ENCODE measurements around the gene MICAL2. TPM values are rescaled to one million over a fixed set of nuclear protein-coding genes. Genes with fewer than 3 reads are reported as not detected.
A peak's percentile ranks its signal among the peaks of the same experiment; 100 is the strongest.

MICAL2 gene
- total and polyA plus RNA-seq, 2 donors (not counting 3 experiments of a cell fraction or from before 2014, with no cell fraction given) = 67.6 to 200 TPM

DNA sequence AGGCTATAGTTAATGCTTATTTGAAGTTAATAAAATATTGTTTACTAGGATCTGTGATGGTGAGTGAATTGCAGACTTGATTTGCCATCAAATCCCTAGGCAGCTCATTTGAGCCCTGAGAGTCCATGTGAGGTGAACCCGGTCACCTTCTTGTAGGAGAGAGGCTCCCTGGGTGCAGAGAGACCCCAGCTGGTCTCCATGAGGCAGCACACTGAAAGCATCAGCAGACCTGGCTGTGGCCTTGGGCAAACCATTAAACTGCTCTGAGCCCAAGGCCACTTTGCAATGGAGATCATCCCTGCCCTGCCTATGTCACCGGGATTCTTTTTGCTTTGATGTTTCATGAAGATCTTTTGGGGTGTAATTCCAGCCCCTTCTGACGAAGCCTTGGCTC is 125.2 kb downstream of the MICAL2 start:
- Histone ChIP-seq H3K27ac (ENCODE audit: insufficient read depth, low read depth, low read length) (peak overlapping the region; percentile 36), H4K20me1 (replicated peaks; ENCODE audit: control insufficient read depth, extremely low read depth, insufficient read depth, low read length) (no peaks in the 10 kb centered on the region), H3K9me1 (replicated peaks; ENCODE audit: control insufficient read depth, extremely low read depth, insufficient read depth, low read length) (no peaks in the 10 kb centered on the region), H3K36me3 (ENCODE audit: control insufficient read depth in 2 of 2, extremely low read depth in 1 of 2, insufficient read depth in 2 of 2, low read length in 2 of 2) (peaks cover 10 to 14% of the 10 kb centered on the region in 2 experiments), H3K4me3 (replicated peaks in 1 of 3; ENCODE audit: insufficient read depth in 1 of 3, low read depth in 1 of 3, low read length in 3 of 3) (no peak overlapping the region), H3K4me1 (ENCODE audit: control insufficient read depth, extremely low read depth, insufficient read depth, low read length) (peaks cover 47% of the 10 kb centered on the region), H3K79me2 (ENCODE audit: control insufficient read depth, insufficient read depth, low read length) (no peaks in the 10 kb centered on the region), H3K27me3 (ENCODE audit: control insufficient read depth in 2 of 2, insufficient read depth in 2 of 2, low read length in 2 of 2) (no peaks in the 10 kb centered on the region), H3K4me2 (ENCODE audit: insufficient read depth, low read length) (no peak overlapping the region), H3K9ac (replicated peaks; ENCODE audit: extremely low read depth, insufficient read depth, low read length) (no peak overlapping the region), H2AFZ (ENCODE audit: low read depth, low read length) (no peak overlapping the region), H3K9me3 (replicated peaks; ENCODE audit: control insufficient read depth, insufficient read depth, low read length) (no peaks in the 10 kb centered on the region)
- POLR2A ChIA-PET = no interaction called here
- BruUV-seq (replicated peaks) = no TSS peak
- CTCF ChIA-PET = interaction anchor here (0.6 to 4.9 kb wide), 31 partner anchors 11 to 304 kb away, joined by 3 to 77 read pairs (median 6); partner anchors contain the start of gene MICAL2
- DNase-seq (ENCODE audit: low read depth, low spot score) (no peak), FAIRE-seq (no peak)
- intact Hi-C loops (cut with micrococcal nuclease) (loop anchor here (5.0 kb wide), 1 partner anchor 258 kb away; no protein-coding TSS in a partner anchor), dilution Hi-C loops (cut with MboI; ENCODE audit: extremely low pct_ligation_motif_present, low sequenced_read_pairs) (no loop called here)
- TF ChIP-seq GATA2 (IDR thresholded peaks at IDR 0.05; ENCODE audit: insufficient read depth, insufficient read length, low read depth, low read length) (no peak), MYC (IDR thresholded peaks at IDR 0.05; ENCODE audit: low read depth, low read length) (no peak), FOS (IDR thresholded peaks at IDR 0.05; ENCODE audit: borderline replicate concordance, insufficient read depth, low read length) (no peak), POLR2AphosphoS5 (IDR thresholded peaks at IDR 0.05; ENCODE audit: insufficient read depth, low read depth, low read length) (no peak), POLR2A (IDR thresholded peaks at IDR 0.05; ENCODE audit: low read depth, low read length) (no peak), JUN (IDR thresholded peaks at IDR 0.05; ENCODE audit: borderline replicate concordance, insufficient read depth, insufficient read length, low read depth) (no peak), EZH2 (IDR thresholded peaks at IDR 0.05; ENCODE audit: borderline replicate concordance, low read depth, low read length, severe bottlenecking) (no peak)
- TF ChIP-seq, protein P1, sequence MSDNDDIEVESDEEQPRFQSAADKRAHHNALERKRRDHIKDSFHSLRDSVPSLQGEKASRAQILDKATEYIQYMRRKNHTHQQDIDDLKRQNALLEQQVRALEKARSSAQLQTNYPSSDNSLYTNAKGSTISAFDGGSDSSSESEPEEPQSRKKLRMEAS (IDR thresholded peaks at IDR 0.05; ENCODE audit: insufficient read depth, insufficient read length) = no peak
- TF ChIP-seq, protein P2, sequence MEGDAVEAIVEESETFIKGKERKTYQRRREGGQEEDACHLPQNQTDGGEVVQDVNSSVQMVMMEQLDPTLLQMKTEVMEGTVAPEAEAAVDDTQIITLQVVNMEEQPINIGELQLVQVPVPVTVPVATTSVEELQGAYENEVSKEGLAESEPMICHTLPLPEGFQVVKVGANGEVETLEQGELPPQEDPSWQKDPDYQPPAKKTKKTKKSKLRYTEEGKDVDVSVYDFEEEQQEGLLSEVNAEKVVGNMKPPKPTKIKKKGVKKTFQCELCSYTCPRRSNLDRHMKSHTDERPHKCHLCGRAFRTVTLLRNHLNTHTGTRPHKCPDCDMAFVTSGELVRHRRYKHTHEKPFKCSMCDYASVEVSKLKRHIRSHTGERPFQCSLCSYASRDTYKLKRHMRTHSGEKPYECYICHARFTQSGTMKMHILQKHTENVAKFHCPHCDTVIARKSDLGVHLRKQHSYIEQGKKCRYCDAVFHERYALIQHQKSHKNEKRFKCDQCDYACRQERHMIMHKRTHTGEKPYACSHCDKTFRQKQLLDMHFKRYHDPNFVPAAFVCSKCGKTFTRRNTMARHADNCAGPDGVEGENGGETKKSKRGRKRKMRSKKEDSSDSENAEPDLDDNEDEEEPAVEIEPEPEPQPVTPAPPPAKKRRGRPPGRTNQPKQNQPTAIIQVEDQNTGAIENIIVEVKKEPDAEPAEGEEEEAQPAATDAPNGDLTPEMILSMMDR (IDR thresholded peaks at IDR 0.05; ENCODE audit: extremely low read depth in 1 of 2, insufficient read depth in 1 of 2, low read depth in 1 of 2, low read length in 2 of 2) = no peak

Data from endothelial cell of umbilical vein (primary cell).